Left ventricle myocardium inferior (tissue), 1 donor: ENCODE data around the gene TTC4. TPM values are rescaled to one million over a fixed set of nuclear protein-coding genes. Genes with fewer than 3 reads are reported as not detected.

Experiments used
- DNase-seq: peaks from one replicate; pipeline ENCODE4 v3.0.0-alpha.2; 2020
- H3K27ac ChIP-seq: fragments of 200-600 bp; replicated peaks from 2 replicates; pipeline ENCODE4 v1.8.0; 2021
- H3K27me3 ChIP-seq: fragments of 200-600 bp; 2 replicates; pipeline ENCODE4 v1.8.0; 2021; ENCODE audit warnings: low read depth
- H3K36me3 ChIP-seq: fragments of 200-600 bp; 2 replicates; pipeline ENCODE4 v1.8.0; 2021
- H3K4me1 ChIP-seq: fragments of 200-600 bp; 2 replicates; pipeline ENCODE4 v1.8.0; 2021
- H3K4me3 ChIP-seq: fragments of 200-600 bp; 2 replicates; pipeline ENCODE4 v1.8.0; 2021; ENCODE audit warnings: mild to moderate bottlenecking, moderate library complexity
- H3K9me3 ChIP-seq: fragments of 200-600 bp; replicated peaks from 2 replicates; pipeline ENCODE4 v1.8.0; 2021
- intact Hi-C: fragments of 100-400 bp; cut with micrococcal nuclease; formaldehyde crosslinking; loops from one replicate; pipeline ENCODE4 v1.11.0; 2022
- total RNA-seq: library from RNA; stranded (reverse); fragmentation: NEBNext Ultra II Directional; extraction: Animal tissue kit (Norgen Biotek cat#: 25700); gene quantifications from one replicate; pipeline ENCODE4 v1.2.1, GENCODE V29; 2021
- TF ChIP-seq, protein P1 (sequence below): fragments of 200-600 bp; IDR thresholded peaks from 2 replicates; pipeline ENCODE4 v1.8.0; 2021; ENCODE audit warnings: antibody characterized with exemption, mild to moderate bottlenecking, borderline replicate concordance
- donor health status: DM: no; HTN: yes; CAD: no; lungs with severe emphysema.

TTC4 gene
- total RNA-seq, 1 donor from 2014 or later = 16.1 TPM

DNA sequence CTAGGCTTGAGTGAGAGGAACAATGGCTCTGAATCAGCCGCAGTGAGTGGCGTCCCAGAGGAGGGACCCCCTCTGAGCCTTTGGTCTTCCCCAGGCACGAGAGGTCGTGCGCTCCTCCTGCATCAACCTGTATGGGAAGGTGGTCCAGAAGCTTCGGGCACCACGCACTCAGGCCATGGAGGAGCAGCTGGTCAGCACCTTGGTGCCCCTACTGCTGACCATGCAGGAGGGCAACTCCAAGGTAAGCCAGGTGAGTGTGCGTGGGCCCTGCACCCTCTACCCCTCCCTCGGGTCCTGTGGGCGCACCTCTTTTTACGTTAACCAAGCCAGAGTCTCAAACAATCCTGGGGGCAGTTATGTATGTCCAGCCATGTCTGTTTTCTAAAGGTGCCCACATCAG lies 13.7 kb upstream of the TTC4 start:
- H3K4me1 ChIP-seq = no peaks in the 10 kb centered on the region
- peaks cover 3% of the 10 kb centered on the region for H3K36me3 ChIP-seq
- H3K27me3 ChIP-seq = no peaks in the 10 kb centered on the region
- DNase-seq = no peak
- no peak overlapping the region for H3K27ac ChIP-seq
- H3K4me3 ChIP-seq = no peak overlapping the region
- H3K9me3 ChIP-seq = no peaks in the 10 kb centered on the region
- TF ChIP-seq, protein P1, sequence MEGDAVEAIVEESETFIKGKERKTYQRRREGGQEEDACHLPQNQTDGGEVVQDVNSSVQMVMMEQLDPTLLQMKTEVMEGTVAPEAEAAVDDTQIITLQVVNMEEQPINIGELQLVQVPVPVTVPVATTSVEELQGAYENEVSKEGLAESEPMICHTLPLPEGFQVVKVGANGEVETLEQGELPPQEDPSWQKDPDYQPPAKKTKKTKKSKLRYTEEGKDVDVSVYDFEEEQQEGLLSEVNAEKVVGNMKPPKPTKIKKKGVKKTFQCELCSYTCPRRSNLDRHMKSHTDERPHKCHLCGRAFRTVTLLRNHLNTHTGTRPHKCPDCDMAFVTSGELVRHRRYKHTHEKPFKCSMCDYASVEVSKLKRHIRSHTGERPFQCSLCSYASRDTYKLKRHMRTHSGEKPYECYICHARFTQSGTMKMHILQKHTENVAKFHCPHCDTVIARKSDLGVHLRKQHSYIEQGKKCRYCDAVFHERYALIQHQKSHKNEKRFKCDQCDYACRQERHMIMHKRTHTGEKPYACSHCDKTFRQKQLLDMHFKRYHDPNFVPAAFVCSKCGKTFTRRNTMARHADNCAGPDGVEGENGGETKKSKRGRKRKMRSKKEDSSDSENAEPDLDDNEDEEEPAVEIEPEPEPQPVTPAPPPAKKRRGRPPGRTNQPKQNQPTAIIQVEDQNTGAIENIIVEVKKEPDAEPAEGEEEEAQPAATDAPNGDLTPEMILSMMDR = no peak
- intact Hi-C loops = no loop called here

DNA sequence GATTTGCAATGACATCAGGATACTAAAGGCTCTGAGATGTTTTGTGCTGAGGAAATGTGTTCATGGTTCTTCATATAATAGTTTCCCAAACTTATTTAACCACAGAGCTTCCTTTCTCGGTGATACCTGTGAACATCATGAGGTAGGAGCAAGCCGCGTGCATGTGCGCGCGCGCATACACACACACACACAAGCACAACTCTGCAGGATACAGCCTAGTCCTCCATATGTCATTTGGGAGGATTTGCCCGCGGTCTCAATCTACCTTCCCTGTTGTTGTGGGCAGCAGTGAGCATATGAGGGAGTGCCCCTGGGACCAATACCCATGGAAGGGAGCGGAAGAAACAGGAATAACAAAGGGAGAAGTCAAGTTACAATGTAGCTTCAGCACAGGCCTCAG lies 12.2 kb upstream of the TTC4 start:
- H3K36me3 ChIP-seq = peaks cover 3% of the 10 kb centered on the region
- DNase-seq = no peak

DNA sequence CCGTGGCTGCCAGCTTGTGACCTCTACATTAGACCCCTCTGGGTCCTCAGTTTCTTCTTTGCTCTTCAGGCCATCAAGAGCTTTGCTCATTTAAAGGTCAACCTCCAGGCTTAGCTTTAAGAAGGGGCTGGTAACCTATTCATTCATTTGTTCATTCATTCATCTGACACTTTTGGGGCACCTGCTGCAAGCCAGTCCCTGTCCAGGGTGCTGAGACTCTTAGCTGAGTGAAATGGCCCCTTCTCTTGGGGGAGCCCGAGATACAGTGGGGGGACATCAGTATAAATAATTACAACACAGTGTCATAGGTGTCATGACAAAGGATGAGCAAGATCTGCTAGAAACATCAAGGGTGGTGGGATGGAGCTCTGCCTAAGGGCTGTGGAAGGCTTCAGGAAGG lies 10.5 kb upstream of the TTC4 start:
- H3K4me3 ChIP-seq = no peak overlapping the region

More for the DNA sequence above, 12.2 kb upstream of the TTC4 start:
- Histone ChIP-seq H3K9me3 (no peaks in the 10 kb centered on the region), H3K27me3 (peaks cover 2% of the 10 kb centered on the region), H3K4me1 (no peaks in the 10 kb centered on the region), H3K4me3 (no peak overlapping the region), H3K27ac (no peak overlapping the region)
- intact Hi-C loops = no loop called here
- TF ChIP-seq, protein P1 = no peak

DNA sequence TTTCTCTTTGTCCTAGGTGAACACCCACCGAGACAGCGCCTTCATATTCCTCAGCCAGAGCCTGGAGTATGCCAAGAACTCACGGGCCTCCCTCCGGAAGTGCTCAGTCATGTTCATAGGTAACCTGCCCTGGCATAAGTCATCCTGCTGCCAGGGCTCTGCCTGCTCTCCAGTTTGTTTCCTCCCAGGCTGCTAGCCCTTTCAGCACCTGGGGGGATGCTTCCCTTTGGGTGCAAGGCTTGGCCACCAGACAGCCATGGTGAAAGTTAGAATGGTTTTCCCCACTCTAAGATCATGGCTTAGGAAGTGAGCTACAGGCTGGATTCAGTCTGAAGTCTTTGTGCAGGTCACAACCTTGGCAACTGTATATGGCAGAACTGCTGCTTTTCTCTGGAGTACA lies 9.2 kb upstream of the TTC4 start:
- Histone ChIP-seq H3K4me3 (no peak overlapping the region), H3K27ac (no peak overlapping the region), H3K36me3 (no peaks in the 10 kb centered on the region), H3K27me3 (peaks cover 4% of the 10 kb centered on the region), H3K9me3 (no peaks in the 10 kb centered on the region), H3K4me1 (no peaks in the 10 kb centered on the region)
- TF ChIP-seq, protein P1 = no peak
- no peak for DNase-seq
- intact Hi-C loops = no loop called here

More for the DNA sequence above, 10.5 kb upstream of the TTC4 start:
- Histone ChIP-seq H3K4me1 (no peaks in the 10 kb centered on the region), H3K27ac (no peak overlapping the region), H3K9me3 (no peaks in the 10 kb centered on the region), H3K27me3 (peaks cover 4% of the 10 kb centered on the region), H3K36me3 (peaks cover 2% of the 10 kb centered on the region)
- intact Hi-C loops = no loop called here
- DNase-seq = no peak
- TF ChIP-seq, protein P1 = no peak

DNA sequence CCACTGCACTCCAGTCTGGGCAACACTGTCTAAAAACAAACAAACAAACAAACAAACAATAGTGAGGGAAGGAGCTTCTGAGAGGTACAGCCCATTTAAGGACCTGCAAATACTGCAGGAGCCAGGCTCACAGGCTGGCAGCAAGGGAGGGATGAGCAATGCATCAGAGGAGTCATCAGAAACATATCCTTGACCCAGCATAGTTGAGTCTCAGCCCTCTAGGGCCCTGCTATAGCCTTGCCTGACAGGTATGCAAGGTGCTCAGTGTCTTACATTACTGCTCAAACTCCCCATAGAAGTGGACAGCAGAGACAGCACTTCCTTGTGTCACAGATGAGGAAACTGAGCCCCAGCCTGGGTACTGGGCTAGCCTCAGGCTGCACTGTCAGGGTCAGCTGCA lies 7.3 kb upstream of the TTC4 start:
- TF ChIP-seq, protein P1 = no peak
- H3K4me3 ChIP-seq = no peak overlapping the region
- H3K27me3 ChIP-seq = peaks cover 4% of the 10 kb centered on the region
- H3K27ac ChIP-seq = no peak overlapping the region
- H3K36me3 ChIP-seq = no peaks in the 10 kb centered on the region
- DNase-seq = no peak
- intact Hi-C loops = no loop called here
- H3K9me3 ChIP-seq = no peaks in the 10 kb centered on the region
- H3K4me1 ChIP-seq = no peaks in the 10 kb centered on the region
